Stimulated activated CD8-positive, alpha-beta memory T cell treated with anti-CD3 and anti-CD28 coated beads, Interleukin-12 subunit alpha, Interleukin-12 subunit beta, amount 100 ng/mL, for 1 hour (primary cell): ENCODE measurements around the gene DUS2.
A peak's percentile ranks its signal among the peaks of the same experiment; 100 is the strongest.

ENCODE experiments used
- DNase-seq: peaks from one replicate; pipeline ENCODE4 v3.0.0-alpha.2; 2020; ENCODE audit warnings: low read depth

Gene DUS2

DNA sequence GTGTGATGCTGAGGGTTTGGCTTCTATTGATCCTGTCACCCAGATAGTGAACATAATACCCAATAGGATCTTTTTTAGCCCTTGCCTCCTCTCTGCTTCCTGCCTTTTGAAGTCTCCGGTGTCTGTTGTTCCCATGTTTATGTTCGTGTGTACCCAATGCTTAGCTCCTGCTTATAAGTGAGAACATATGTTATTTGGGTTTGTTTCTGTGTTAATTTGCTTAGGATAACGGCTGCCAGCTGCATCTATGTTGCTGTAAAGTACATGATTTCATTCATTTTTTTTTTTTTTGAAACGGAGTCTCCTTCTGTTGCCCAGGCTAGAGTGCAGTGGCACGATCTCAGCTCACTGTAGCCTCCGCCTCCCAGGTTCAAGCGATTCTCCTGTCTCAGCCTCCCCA lies 23.0 kb downstream of the DUS2 start:
- DNase-seq = no peak

DNA sequence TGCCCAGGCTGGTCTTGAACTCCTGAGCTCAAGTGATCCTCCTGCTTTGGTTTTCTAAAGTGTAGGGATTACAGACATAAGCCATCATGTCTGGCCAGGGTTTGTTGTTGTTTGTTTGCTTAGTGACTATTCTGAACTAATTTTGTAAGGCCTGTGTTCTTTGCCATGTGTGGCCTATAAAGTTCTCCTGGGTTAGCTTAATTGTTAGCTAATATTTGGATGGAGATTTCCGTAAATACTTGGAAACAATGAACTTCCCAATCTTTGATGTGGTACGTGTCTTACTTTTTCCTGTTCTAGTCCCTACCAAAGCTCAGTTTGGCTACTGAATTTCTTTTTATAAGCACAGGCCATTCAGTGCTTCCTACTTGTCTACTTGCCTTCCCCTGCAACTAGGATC lies 24.9 kb downstream of the DUS2 start:
- DNase-seq = no peak

DNA sequence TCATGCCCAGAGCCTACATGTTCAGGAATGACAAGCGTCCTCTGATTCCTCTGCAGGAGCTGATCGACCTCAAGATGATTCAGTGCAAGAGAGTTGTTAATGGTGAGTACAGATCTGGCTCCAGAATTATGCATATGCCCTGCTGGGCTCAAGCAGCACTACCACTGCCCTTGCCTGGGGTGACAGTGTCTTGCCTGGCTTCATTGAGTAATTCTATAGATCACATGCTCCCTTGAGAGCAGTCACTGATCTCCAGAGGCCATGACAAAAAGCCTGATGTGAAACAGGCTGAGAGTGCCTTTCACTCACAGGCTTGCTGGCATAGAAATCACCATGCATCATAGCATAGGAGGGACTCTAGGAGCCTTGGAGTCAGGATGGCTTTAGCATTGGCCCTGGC lies 26.4 kb downstream of the DUS2 start:
- DNase-seq = no peak

DNA sequence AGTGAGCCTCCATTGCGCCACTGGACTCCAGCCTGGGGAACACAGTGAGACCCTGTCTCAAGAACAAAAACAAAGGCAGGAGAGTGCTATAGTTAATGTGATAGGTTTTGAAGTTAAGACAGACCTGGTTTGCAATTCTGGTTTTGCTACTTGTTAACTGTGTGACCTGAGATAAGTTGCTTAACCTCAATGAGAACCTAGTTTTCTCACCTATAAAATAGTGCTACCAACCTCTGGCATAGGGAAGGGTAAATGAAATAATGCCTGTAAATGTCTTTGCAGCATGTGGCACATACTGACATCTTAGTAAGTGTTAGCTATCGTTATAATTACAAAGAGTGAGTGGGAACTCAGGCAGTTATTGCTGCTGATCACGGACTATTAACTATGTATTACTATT lies 32.3 kb downstream of the DUS2 start:
- DNase-seq = no peak

DNA sequence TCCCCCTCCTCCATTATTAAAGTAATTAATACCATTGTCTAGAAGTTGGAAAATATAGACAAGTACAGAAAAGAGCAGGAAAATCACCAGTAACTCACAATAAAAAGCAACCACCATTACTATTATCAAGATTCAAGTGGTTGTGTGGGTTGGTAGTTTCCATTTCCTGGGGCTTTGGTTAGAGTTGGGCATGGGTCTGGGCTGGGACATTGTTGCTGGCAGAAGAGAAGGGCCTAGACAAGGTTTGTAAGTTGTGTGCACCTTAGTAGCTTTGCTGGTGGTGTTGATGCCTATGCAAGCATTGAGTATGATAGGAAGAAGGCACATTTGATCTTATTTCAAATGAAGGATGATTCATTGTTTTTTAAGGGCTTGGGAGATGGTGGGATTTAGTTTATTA lies 36.7 kb downstream of the DUS2 start:
- no peak for DNase-seq

DNA sequence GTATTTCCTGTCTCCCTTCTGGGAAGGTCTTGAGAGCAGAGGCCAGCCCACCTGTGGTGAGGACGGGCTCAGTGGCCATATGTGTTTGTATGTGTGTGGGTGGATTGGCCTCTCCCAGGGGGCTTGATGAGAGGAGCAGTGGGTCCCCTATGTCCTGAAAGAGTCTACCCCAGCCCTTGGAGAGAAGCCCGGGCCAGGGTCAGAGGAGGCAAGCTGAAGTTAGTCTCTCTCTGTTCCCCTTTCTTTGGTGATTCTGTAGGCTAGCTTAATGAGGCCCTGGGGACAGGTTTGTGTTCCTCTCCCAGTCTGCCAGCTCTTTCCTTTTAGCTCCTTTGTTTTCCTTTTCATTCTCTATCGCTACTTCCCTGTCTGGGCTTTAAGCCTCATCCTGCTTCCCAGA lies 38.3 kb downstream of the DUS2 start:
- no peak for DNase-seq

DNA sequence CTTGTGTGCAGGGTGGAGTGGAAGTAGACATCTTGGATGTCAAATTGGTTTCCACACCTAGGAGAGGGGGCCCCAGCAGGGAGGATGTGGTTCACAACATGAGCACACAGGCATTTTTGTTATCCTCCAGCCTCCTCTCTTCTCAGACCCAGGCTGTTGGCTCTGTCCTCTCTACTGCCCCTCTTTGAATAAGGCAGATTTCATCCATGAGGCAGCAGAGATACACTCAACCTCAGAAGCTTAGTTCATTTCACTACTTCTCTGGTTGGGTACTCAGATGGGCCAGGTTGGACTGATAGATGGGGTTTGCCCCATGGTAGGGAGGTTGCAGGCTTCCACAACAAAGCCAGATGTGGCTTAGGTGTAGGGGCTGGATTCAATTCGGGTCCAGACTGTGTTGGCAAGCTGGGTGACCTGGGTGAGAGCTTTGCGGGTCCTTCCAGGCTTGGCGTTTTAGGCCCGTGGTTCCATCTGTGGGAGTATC lies 39.9 kb downstream of the DUS2 start:
- DNase-seq = no peak

DNA sequence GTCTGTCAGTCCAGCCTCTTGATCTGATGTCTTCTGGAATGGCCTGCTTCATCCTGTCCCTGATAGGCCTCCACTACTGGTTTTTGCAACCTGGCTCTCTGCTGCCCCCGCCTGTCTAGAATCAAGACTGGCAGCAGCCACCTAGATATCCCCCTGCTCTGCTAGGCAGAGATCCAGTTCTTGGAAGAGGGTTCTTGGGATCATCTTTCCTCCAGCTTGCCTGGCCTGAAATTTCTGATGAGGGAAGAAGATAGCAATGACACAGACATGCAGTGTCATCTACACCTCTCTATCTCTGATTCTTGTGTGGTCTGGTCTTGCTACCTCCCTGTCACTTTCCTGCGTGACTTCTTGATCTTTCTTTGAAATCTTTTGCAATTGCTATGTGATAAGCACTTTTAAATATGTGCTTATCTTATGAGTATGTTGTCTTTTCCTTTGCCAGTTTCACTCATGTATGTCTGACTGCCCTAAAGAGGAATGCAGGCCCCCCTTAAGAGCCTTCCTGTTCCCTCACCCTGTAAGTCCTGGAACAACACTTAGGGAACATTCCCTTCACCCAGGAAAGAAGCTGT lies 41.8 kb downstream of the DUS2 start:
- DNase-seq = peak; percentile 64

DNA sequence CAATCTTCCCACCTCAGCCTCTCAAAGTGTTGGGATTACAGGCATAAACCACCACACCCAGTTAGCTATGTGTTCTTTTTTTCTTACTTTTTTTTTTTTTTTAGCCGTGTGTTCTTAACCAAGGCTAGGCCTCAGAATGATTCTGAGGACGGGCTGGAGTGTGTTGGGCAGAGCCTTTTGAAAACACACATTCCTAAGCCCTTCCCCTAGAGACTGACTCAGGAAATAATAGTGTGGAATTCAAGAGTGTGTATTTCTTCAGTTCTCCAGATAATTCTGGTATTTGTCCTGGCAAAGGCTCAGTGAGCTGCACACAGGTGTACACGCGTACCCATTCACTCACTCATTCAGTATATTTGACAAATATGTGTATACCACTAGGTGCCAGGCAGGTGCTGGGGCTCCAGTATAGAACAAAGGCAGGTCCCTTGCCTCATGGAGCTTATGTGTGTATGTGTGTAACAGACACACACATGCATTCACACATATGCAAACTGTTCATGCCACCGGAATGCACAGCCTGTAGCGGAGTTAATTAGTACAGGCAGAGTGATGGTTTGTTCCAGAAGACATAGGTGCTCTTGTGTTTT lies 42.7 kb downstream of the DUS2 start:
- DNase-seq = no peak

DNA sequence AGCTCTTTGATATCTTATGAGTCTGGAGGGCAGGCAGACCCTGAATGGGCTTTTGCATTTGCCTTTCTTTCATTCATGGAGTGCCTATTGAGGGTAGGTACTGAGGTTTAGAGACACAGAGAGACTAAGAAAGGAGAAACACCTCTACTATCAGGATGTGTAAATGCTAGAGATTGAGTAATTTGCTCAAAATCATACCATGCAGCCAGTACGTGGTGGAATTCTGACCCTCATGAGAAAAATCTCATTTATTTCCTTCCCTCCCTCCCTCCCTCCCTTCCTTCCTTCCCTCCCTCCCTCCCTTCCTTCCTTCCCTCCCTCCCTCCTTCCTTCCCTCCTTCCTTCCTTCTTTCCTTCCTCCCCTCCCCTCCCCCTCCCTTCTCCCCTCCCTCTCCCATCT lies 43.7 kb downstream of the DUS2 start:
- no peak for DNase-seq

DNA sequence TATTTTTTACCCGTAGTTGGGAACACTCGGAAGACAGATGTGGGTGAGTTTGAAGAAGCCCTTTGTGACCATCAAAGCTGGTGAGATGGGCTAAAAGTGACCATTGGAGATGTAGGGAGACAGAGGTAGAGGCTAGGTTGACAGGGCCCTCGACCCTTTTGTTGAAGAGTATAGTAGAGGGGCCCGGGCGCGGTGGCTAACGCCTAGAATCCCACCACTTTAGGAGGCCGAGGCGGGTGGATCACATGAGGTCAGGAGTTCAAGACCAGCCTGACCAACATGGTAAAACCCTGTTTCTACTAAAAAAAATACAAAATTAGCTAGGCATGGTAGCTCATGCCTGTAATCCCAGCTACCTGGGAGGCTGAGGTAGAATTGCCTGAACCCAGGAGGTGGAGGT lies 45.8 kb downstream of the DUS2 start:
- DNase-seq = no peak

DNA sequence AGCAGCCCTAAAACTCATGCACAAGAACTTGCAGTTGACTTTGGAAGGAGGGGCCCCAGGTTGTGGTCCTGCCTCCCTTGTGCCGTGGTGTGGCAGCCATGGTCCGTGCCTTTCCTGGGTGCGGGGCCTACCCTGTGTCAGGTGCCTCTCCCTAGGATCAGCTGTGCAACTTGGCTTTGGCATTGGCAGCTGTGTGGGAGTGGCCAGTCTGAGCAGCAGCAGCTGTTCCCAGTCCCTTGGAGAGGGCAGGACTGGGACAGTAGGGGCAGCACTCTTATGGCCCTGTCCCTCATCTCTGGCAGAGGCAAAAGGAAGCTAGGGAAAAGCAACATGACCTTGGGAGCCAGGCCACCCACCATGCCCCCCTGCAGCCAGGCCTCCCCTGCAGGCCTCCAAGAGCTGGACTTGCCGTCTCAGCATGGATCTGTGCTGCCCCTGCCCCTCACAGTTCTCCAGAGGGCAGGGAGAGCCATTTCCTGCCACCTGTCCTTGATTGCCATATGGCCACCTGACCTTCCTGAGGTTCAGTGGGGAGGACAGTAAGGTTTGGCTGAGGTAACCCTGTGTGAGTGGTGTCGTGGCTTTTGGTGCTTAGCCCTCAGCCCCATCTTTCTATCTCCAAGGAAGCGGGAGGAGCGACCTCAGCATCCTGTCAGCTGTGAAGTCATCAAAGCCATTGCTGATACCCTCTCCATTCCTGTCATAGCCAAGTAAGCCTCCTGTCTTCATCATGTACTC lies 46.6 kb downstream of the DUS2 start:
- DNase-seq = no peak

DNA sequence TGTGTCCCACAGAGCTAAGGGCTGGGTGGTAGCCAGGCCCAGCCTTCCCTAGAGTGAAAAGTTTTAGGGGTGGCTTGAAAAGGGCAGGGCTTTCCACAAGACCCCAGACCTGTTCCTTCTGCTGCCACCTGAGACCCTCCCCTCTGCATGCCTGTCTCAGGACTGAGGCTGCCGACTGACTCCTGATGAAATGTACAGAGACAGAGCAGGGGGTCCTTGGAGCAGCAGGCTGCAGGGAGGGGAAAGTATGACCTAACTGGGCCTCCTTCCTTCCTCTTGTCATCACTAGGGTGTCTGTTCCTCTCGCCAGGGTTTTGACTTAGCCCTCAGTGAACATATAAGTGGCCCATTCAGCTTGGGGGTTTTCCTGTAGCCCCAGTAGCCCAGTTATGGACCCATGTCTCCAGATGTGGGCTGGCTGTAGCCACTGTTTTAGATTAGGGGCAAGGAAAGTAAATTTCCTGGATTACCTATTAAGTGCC lies 47.2 kb downstream of the DUS2 start:
- no peak for DNase-seq

DNA sequence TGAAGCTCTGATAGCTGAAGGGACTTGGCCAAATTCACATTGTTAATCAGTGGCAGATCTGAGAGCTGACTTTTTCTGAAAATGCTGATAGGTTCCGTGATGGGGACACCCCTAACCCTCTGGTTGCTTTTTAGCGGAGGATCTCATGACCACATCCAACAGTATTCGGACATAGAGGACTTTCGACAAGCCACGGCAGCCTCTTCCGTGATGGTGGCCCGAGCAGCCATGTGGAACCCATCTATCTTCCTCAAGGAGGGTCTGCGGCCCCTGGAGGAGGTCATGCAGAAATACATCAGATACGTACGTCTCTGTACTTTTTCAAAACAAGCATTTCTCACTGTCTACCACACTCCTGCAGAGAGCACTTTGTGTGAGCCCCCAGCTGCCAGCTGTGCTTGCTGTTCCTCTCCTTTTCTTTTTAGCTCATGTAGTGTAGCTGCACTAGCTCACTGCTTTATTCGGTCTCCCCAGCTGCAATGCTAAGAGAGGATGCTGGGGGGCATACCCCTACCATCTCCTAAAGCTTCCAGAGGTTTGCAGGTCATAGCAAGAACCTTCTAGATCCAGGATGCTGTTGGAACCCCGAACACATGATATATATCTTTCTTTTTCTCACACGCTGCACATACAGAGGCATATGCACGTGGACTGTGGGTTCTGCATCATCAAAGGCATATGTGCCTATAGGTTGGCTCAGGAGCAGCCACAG lies 47.9 kb downstream of the DUS2 start:
- DNase-seq = no peak

DNA sequence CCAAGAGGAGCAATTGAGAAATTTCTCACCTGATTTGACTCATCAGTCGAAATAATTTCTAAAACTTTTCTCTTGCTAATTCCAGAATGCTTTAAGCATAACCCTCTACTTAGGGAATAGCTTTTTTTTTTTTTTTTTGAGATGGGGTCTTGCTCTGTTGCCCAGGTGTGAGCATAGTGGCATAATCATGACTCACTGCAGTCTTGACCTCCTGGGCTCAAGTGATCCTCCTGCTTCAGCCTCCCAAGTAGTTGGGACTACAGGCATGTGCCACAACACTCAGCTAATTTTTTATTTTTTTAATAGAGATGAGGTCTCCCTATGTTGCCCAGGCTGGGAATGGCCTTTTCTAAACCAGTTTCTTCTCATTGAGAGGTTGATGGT lies 48.4 kb downstream of the DUS2 start:
- DNase-seq = no peak

DNA sequence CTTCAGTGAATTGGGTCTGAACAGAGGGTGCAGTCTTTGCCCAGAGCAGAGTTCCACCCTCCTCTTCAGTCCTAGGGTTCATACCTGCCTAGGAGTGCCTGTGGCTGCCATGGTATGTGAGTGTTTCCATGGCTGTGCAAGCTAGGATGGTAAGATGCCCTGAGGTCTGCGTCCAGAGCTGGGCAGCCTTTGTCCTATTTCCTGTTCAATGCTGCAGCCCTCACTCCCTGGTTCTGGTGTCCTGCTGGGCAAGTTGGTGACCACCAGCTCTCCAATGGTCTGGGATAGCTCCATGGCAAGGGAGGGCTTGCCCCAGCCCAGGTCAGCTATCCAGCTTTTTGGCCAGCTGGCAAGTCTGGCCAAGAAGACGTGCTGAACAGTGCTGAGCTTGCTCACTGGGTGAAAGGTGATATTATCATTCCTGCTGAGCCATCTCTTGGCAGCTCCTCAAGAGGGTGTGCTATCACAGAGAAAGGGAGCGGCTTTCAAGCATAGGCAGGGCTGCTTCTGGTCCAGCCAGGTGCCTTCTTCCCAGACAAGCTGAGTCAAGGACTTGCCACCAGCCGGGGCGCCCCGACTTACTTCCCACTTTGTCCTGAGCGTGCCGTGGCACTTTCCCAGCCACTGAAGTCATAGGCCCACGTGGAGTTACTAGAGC lies 49.1 kb downstream of the DUS2 start:
- DNase-seq = no peak

DNA sequence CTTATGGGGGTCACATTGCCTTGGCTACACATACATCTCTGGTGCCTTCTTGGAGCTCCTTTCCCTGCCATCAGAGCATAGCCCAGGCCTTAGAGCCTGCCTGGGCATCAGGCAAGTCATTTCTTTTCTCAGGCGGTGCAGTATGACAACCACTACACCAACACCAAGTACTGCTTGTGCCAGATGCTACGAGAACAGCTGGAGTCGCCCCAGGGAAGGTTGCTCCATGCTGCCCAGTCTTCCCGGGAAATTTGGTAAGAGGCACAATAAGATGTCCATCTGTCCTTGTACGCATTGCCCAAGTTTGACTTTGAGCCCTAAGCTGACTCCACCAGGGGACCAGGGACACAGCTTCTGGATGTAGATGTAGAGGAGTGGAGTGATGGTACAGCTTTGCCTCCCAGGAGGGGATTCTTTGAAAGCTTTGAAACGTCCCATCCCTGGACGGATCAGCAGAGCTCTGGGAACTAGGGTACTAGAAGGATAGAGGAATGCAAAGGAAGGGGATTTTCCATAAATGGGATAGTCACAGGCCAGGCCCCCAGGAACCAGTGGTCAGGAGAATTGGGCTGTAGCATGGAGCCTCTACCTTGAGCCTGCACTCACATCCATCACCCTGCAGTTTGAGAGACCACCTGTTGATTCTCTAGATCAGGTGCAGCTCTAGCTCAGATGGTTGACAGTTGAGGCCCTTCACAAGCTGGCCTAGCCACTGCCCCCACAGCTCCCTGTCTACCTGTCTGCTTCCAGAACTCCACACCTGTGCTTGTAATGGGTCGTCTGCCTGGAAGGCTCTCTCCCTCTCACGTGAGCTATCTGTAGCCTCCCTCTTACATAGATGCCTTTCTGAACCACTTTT lies 51.0 kb downstream of the DUS2 start:
- no peak for DNase-seq

DNA sequence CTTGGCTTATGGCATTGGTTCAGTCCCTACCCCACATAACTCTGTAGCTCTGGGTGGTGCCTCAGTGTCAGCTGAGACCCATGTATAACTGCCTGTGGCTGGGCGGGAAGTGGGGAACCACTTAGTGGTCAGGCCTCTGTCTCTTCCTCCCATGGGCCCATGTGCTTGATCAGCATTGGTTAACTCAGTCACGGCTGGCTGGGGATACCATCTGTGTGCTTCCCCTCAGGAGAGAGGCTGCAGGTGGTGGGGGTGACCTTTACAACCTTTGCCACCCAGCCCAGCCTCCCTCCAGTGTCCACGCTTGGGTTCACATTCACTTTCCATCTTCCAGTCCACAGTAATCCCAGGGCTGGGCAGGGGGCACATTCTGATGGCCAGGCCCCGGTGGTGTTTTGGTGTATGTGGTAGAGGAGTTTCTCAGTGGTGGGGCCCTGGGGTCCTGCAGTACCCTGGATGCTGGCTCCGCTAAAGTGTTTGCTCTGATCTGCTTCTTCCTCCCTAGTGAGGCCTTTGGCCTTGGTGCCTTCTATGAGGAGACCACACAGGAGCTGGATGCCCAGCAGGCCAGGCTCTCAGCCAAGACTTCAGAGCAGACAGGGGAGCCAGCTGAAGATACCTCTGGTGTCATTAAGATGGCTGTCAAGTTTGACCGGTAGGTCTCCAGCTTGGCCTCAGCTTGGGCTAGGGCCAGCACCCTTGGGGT lies 51.9 kb downstream of the DUS2 start:
- peak; percentile 47 for DNase-seq

DNA sequence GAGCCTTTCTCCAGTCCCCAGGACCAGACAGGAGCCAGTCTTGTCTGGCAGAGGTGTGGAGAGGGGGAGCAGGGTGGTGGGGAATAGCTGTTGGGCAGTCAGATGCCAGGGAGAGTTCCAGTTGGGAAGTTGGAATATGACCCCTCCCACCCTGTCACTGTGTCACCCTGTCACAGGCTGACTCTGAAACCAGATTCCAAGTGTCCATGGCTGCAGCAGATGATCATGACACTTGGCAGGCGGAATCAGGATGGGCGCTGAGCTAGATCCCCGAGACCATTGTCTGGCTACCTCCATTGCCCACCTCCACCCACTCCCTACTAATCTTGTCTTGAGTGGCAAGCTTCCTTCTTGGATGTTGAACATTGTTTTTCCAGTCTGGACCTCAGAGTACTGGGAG lies 52.9 kb downstream of the DUS2 start:
- DNase-seq = no peak

DNA sequence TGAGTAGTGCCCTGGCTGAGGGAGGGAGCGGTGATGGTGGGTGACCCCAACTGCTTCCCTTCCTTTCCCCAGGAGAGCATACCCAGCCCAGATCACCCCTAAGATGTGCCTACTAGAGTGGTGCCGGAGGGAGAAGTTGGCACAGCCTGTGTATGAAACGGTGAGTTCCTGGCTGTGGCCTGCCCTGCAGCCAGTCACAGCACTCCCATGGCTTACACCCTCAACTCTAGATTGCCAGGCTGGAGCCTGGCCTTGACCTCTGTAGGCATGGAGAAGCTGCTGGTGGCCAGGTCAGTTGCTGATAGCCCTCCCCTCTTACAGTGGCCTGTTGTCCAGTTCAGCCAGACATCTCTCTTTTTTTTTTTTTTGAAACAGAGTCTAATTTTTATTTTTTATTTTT lies 53.5 kb downstream of the DUS2 start:
- no peak for DNase-seq
